22Rv1 (cell line): ENCODE data around the gene DNAL4.

Experiments
- CTCF ChIP-seq: fragments of 450-650 bp; IDR thresholded peaks from 2 replicates; pipeline ENCODE4 v1.5.1; 2017; ENCODE audit warnings: mild to moderate bottlenecking
- ZFX ChIP-seq: fragments of 450-650 bp; IDR thresholded peaks from 2 replicates; pipeline ENCODE4 v1.6.1; 2017; ENCODE audit warnings: antibody characterized with exemption, borderline replicate concordance

- TF ChIP-seq CTCF, result no peak
- TF ChIP-seq ZFX, result no peak
These were observed 46.2 kb upstream of the DNAL4 start for GRCh38 chr22:38840129-38840528.
